Subcutaneous adipose tissue (tissue), 4 donors: Measurements from ENCODE around the gene UBALD2. TPM values are rescaled to one million over a fixed set of nuclear protein-coding genes. Genes with fewer than 3 reads are reported as not detected.

Experiments used
- CTCF ChIP-seq: fragments of 450-650 bp; IDR thresholded peaks from one replicate; pipeline ENCODE4 v1.5.1; 2016; ENCODE audit warnings: low read depth, mild to moderate bottlenecking, control low read depth, antibody characterized with exemption, moderate library complexity
- total RNA-seq, 4 donors: library from RNA; depleted of rRNA; stranded (reverse); fragments of >200 nt; gene quantifications; one replicate each; pipeline ENCODE4 v1.1.0, GENCODE V29; 2016

Gene UBALD2
- total RNA-seq, 4 donors from 2014 or later = 12.6 to 21.9 (median 15.0) TPM

- no peak for TF ChIP-seq CTCF
Measured at GRCh38 chr17:76292567-76292966, 27.4 kb downstream of the UBALD2 start.

GRCh38 chr17:76293106-76293505 is 28.0 kb downstream of the UBALD2 start:
- TF ChIP-seq CTCF = no peak

- TF ChIP-seq CTCF = no peak
Measured at GRCh38 chr17:76296186-76296585, 31.0 kb downstream of the UBALD2 start.

GRCh38 chr17:76296889-76297288 is 31.7 kb downstream of the UBALD2 start:
- TF ChIP-seq CTCF = no peak

GRCh38 chr17:76297436-76297835 is 32.3 kb downstream of the UBALD2 start:
- TF ChIP-seq CTCF = no peak

GRCh38 chr17:76304226-76305134 is 39.3 kb downstream of the UBALD2 start:
- TF ChIP-seq CTCF = no peak

GRCh38 chr17:76307299-76307965 is 42.3 kb downstream of the UBALD2 start:
- TF ChIP-seq CTCF = no peak
